AG10803 (cell line): ENCODE results near the gene OSBPL10.

Source experiments
- DNase-seq: peaks from one replicate; pipeline ENCODE4 v3.0.0; 2010; ENCODE audit warnings: low read depth
- H3K4me3 ChIP-seq: 2 replicates; pipeline ENCODE4 v1.5.1; 2011; ENCODE audit warnings: mild to moderate bottlenecking, low read length, control low read depth
- TF ChIP-seq, protein P1 (sequence below): conservative IDR thresholded peaks from 2 replicates; pipeline ENCODE4 v1.5.1; 2011; ENCODE audit warnings: mild to moderate bottlenecking, low read length, control low read depth, inconsistent platforms

OSBPL10 gene

DNA sequence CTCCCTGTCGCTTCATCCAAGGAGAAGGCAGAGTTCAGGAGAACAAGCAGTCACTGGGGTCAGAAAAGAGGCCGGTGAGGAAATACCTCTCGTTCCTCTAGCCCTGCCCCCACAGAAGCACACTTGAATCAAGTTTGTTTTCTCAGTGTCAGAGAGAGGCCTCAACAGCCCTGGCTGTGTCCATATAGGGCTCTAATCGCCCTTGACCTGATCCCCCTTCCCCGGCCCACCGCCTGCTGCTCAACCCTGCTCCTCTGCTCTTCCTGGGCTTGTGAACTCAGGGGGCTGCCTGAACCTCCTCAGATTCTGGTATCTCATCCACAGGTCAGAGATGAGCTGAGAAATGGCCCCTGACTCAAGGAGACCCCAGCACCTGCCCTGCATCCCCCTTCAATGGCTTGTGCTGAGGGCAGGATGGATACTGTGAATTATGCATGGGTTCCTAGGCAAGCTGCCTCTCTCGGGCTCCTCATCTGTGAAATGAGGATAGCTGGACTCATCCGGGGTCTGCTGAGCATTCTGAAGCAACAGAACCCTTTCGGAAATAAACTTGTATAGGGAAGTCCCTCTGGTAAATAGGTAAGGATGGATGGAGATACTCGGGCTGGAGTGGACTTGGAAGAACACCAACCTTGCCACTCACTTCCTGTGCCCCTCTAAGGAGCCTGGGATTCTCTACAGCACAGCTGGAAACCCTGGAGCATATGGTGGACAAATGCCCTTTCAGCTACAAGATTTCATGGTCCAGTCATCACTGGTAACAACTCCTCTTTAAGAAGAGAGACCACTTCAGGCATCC lies 300.8 kb downstream of the OSBPL10 start:
- TF ChIP-seq, protein P1, sequence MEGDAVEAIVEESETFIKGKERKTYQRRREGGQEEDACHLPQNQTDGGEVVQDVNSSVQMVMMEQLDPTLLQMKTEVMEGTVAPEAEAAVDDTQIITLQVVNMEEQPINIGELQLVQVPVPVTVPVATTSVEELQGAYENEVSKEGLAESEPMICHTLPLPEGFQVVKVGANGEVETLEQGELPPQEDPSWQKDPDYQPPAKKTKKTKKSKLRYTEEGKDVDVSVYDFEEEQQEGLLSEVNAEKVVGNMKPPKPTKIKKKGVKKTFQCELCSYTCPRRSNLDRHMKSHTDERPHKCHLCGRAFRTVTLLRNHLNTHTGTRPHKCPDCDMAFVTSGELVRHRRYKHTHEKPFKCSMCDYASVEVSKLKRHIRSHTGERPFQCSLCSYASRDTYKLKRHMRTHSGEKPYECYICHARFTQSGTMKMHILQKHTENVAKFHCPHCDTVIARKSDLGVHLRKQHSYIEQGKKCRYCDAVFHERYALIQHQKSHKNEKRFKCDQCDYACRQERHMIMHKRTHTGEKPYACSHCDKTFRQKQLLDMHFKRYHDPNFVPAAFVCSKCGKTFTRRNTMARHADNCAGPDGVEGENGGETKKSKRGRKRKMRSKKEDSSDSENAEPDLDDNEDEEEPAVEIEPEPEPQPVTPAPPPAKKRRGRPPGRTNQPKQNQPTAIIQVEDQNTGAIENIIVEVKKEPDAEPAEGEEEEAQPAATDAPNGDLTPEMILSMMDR: no peak
- no peak for DNase-seq
- H3K4me3 ChIP-seq: no peak overlapping the region

DNA sequence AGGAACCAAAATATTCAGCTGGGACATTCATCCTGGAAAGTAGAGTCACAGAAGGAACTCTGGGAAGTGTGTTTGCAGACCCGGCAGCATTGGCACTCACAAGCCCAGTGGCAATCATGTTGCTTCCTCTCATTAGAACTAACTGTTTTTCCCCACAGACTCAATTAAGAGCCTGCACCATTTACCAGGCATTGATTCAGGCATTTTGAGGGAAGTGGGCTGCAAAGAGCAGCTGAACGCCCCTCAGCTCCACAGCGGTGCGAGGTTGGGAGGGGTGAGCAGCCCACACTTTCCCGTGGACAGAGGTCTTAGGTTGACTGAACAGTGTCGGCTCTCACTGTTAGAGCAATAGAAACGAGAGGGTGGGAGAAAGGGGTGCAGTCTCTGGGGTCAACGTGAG lies 304.5 kb downstream of the OSBPL10 start:
- TF ChIP-seq, protein P1: no peak
- H3K4me3 ChIP-seq: no peak overlapping the region
- DNase-seq: no peak

DNA sequence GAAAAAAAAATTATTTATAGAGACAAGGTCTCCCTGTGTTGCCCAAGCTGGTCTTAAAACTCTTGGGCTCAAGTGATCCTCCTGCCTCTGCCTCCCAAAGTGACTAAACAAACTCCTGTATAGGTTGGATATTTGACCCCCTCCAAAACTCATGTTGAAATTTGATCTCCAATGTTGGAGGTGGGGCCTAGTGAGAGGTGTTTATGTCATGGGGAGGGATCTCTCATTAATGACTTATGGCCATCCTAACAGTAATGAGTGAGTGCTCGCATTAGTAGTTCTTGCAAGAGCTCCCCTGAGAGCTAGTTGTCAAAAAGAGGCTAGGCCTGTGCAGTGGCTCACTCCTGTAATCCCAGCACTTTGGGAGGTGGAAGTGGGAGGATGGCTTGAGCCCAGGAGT lies 307.1 kb downstream of the OSBPL10 start:
- DNase-seq: no peak
- TF ChIP-seq, protein P1: no peak
- no peak overlapping the region for H3K4me3 ChIP-seq

DNA sequence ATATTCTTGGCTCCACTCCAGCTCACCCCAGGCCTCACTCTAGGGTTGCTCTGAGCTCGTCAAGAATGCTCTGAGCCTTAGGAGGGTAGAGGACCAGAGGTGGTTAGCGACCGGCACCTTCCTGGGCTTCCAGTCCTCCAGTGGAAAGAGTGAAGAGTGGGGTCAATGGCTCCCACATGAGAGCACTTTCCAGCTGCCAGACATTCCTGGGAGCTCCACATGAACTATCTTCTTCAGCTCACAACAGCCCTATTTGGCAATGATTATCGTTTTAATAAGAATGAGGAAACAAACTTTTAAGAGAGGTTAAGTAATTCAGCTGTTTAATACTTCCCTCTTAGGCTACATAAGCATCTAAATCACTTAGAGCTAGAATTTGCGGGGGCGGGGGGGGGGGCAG lies 309.1 kb downstream of the OSBPL10 start:
- DNase-seq: no peak
- TF ChIP-seq, protein P1: no peak
- H3K4me3 ChIP-seq: no peak overlapping the region

DNA sequence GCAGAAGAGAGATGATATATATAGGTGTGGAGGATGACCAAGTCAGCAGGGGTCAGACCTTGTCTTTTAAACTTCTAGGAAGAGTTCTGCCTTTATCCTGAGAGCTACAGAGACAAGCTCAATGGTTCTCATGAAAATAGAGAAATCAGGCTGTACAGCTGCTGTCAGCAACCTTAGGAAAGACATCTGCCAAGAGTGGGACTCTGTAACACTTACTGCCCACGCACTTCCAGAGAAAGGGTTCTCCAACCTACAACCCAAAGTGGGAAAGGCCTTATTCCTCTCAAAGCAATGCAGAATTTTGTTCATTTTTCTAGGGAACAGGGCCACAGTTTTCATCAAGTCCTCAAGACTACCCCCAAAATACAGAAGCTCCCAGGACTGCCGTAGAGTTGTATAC lies 309.6 kb downstream of the OSBPL10 start:
- DNase-seq: no peak

DNA sequence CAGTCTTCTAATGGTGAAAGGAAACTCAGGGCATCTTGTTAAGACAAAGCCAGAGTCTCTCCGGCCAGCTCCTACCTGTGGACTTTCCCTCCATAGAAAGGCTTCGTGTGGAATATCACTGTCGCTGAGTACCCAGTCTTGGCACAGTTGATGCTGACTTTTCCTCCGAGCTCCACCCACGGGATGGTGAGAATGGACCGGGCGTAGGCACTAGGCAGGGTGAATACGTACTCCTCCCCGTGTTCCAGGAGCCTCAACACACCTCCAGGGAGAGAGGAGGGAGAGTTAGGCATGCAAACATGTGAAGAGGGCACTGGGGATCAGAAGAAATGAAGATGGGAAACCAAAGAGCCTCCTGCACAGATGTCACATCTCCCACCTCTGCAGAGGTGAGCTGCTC lies 310.3 kb downstream of the OSBPL10 start:
- H3K4me3 ChIP-seq: no peak overlapping the region
- TF ChIP-seq, protein P1: no peak
- no peak for DNase-seq

More for the DNA sequence above, 309.6 kb downstream of the OSBPL10 start:
- no peak overlapping the region for H3K4me3 ChIP-seq
- TF ChIP-seq, protein P1: no peak

DNA sequence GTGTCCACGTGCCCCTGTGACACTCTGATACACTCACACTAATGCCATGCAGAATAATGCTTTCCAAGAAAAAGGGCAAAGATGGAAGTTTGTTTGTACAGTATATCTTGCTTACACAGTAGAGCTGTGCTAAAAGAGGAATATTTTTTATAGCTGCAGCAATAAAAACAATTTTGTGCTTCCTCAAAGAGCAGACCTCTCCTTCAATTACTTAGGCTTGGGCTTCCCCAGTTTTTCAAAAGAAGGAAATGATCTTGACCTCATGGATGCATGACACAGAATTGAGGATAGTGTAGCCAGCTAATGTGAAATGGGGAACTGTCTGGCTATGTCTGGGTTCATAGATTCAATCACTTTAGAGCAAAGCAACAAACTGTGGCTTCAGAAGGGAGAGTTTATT lies 310.9 kb downstream of the OSBPL10 start:
- TF ChIP-seq, protein P1: no peak

More for the DNA sequence above, 310.9 kb downstream of the OSBPL10 start:
- DNase-seq: no peak
- no peak overlapping the region for H3K4me3 ChIP-seq
